GM23338 (cell line): ENCODE results near the gene STON2.

ENCODE experiments used
- CREB1 ChIP-seq: fragments of 250-450 bp; sonication (Bioruptor Pico); IDR thresholded peaks from 2 replicates; pipeline ENCODE4 v1.5.0; 2020; ENCODE audit warnings: low read depth, mild to moderate bottlenecking, moderate library complexity
- CTCF ChIP-seq, 2 experiments: fragments of 200-600 bp in 1 of 2; sonication (generic) in 1 of 2; conservative IDR thresholded peaks; 2 replicates each; pipeline versions ENCODE4 v1.5.1 to v1.6.1; 2016 to 2017; ENCODE audit warnings: antibody characterized with exemption in 2 of 2, low read depth in 2 of 2, mild to moderate bottlenecking in 2 of 2, moderate library complexity in 1 of 2
- EZH2phosphoT487 ChIP-seq: fragments of 200-600 bp; sonication (generic); IDR thresholded peaks from one replicate; pipeline ENCODE4 v1.8.1; 2018; ENCODE audit warnings: antibody characterized with exemption; ENCODE audit not compliant: unreplicated experiment
- POLR2AphosphoS5 ChIP-seq: IDR thresholded peaks from 2 replicates; pipeline ENCODE4 v1.6.1; 2016; ENCODE audit warnings: antibody characterized with exemption, low read depth

- TF ChIP-seq CTCF (conservative IDR thresholded peaks at IDR 0.05; ENCODE audit: low read depth in 2 of 2) (no peak), POLR2AphosphoS5 (no peak), EZH2phosphoT487 (no peak), CREB1 (no peak)
These were observed 103.9 kb downstream of the STON2 start for GRCh38 chr14:81295958-81296923.
